ENCODE data around the gene ATXN3L.

ATXN3L gene

GRCh38 chrX:13272426-13272825, 47.4 kb downstream of the ATXN3L start:
- TF ChIP-seq, protein P1, sequence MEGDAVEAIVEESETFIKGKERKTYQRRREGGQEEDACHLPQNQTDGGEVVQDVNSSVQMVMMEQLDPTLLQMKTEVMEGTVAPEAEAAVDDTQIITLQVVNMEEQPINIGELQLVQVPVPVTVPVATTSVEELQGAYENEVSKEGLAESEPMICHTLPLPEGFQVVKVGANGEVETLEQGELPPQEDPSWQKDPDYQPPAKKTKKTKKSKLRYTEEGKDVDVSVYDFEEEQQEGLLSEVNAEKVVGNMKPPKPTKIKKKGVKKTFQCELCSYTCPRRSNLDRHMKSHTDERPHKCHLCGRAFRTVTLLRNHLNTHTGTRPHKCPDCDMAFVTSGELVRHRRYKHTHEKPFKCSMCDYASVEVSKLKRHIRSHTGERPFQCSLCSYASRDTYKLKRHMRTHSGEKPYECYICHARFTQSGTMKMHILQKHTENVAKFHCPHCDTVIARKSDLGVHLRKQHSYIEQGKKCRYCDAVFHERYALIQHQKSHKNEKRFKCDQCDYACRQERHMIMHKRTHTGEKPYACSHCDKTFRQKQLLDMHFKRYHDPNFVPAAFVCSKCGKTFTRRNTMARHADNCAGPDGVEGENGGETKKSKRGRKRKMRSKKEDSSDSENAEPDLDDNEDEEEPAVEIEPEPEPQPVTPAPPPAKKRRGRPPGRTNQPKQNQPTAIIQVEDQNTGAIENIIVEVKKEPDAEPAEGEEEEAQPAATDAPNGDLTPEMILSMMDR (conservative IDR thresholded peaks at IDR 0.05; ENCODE audit: low read depth, low read length), result no peak
- Histone ChIP-seq H3K27ac (no peak overlapping the region), H3K9ac (no peak overlapping the region), H4K20me1 (ENCODE audit: insufficient read depth) (no peaks in the 10 kb centered on the region), H3K4me3 (IDR thresholded peaks at IDR 0.05; ENCODE audit: insufficient read depth, low read depth, low read length) (no peak overlapping the region), H3K4me2 (no peak overlapping the region), H3K36me3 (ENCODE audit: insufficient read depth) (no peaks in the 10 kb centered on the region), H3K27me3 (ENCODE audit: insufficient read depth, low read depth) (no peaks in the 10 kb centered on the region), H2AFZ (ENCODE audit: low read depth) (no peak overlapping the region), H3K79me2 (ENCODE audit: insufficient read depth, low read depth) (no peaks in the 10 kb centered on the region), H3K4me1 (ENCODE audit: low read depth, poor library complexity, severe bottlenecking) (no peaks in the 10 kb centered on the region)

DNA sequence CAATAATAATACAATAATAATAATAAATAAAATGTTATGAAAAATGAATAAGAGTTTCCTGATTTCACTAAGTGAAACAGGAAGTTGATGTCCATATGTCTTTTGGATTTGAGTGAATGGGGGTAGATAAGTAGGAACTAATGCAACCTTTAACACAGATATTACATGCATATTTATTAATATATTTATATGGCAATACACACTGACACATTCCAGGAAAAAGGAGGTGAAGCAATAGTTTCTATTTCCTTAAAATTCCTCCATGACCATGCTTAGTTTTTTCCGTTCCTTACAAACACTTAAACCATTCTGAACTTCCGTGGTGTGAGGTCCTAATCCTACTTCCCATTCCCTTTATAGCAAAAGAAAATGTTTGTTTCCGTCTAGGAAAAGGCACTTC, 48.3 kb downstream of the ATXN3L start:
- Histone ChIP-seq H3K36me3 (ENCODE audit: insufficient read depth) (no peaks in the 10 kb centered on the region), H3K4me1 (ENCODE audit: low read depth, poor library complexity, severe bottlenecking) (no peaks in the 10 kb centered on the region), H4K20me1 (ENCODE audit: insufficient read depth) (no peaks in the 10 kb centered on the region), H3K9ac (no peak overlapping the region), H2AFZ (ENCODE audit: low read depth) (no peak overlapping the region), H3K4me2 (no peak overlapping the region), H3K79me2 (ENCODE audit: insufficient read depth, low read depth) (no peaks in the 10 kb centered on the region), H3K27ac (no peak overlapping the region), H3K4me3 (IDR thresholded peaks at IDR 0.05; ENCODE audit: insufficient read depth, low read depth, low read length) (no peak overlapping the region), H3K27me3 (ENCODE audit: insufficient read depth, low read depth) (no peaks in the 10 kb centered on the region)
- TF ChIP-seq, protein P1 (conservative IDR thresholded peaks at IDR 0.05; ENCODE audit: low read depth, low read length), result no peak

DNA sequence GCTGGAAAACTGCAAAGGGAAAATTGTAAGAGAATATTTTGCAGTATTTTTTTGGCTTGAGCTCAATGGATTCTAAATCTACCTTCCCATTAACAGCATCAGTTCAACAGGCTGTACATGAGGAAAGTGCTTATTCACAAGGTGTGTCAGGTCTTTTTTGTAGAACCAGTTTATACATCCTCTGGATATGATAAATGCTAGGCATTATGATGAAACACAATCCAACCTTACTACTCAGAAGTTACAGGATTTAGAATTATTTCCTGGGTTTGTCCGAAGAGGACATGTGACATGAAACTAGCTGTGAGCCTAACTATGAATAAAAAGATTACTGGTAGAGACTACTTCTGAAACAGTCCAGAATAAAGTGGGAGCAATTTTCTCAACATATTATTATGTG, 49.5 kb downstream of the ATXN3L start:
- H3K79me2 ChIP-seq (ENCODE audit: insufficient read depth, low read depth), result no peaks in the 10 kb centered on the region
- no peak overlapping the region for H3K4me2 ChIP-seq
- H4K20me1 ChIP-seq (ENCODE audit: insufficient read depth), result no peaks in the 10 kb centered on the region
- H3K36me3 ChIP-seq (ENCODE audit: insufficient read depth), result no peaks in the 10 kb centered on the region
- H3K27me3 ChIP-seq (ENCODE audit: insufficient read depth, low read depth), result no peaks in the 10 kb centered on the region
- H3K4me3 ChIP-seq (IDR thresholded peaks at IDR 0.05; ENCODE audit: insufficient read depth, low read depth, low read length), result no peak overlapping the region
- H3K4me1 ChIP-seq (ENCODE audit: low read depth, poor library complexity, severe bottlenecking), result no peaks in the 10 kb centered on the region
- no peak overlapping the region for H2AFZ ChIP-seq (ENCODE audit: low read depth)
- no peak overlapping the region for H3K27ac ChIP-seq
- TF ChIP-seq, protein P1 (conservative IDR thresholded peaks at IDR 0.05; ENCODE audit: low read depth, low read length), result no peak
- H3K9ac ChIP-seq, result no peak overlapping the region

- TF ChIP-seq, protein P1 (conservative IDR thresholded peaks at IDR 0.05; ENCODE audit: low read depth, low read length), result no peak
- Histone ChIP-seq H3K27me3 (ENCODE audit: insufficient read depth, low read depth) (no peaks in the 10 kb centered on the region), H3K4me1 (ENCODE audit: low read depth, poor library complexity, severe bottlenecking) (no peaks in the 10 kb centered on the region), H2AFZ (ENCODE audit: low read depth) (no peak overlapping the region), H3K36me3 (ENCODE audit: insufficient read depth) (no peaks in the 10 kb centered on the region), H4K20me1 (ENCODE audit: insufficient read depth) (no peaks in the 10 kb centered on the region), H3K79me2 (ENCODE audit: insufficient read depth, low read depth) (no peaks in the 10 kb centered on the region), H3K9ac (no peak overlapping the region), H3K27ac (no peak overlapping the region), H3K4me3 (IDR thresholded peaks at IDR 0.05; ENCODE audit: insufficient read depth, low read depth, low read length) (no peak overlapping the region), H3K4me2 (no peak overlapping the region)
Observed at GRCh38 chrX:13268874-13269273, 51.0 kb downstream of the ATXN3L start.
